Urinary bladder (tissue), 4 donors: ENCODE measurements around the gene MRPL48. TPM values are rescaled to one million over a fixed set of nuclear protein-coding genes. Genes with fewer than 3 reads are reported as not detected.
"Not testable (repeated sequence)": the region's sequence is repeated elsewhere in the genome, so short reads cannot be mapped to it uniquely, and the experiment has no call there.

Experiments
- DNase-seq: peaks from one replicate; pipeline ENCODE4 v3.0.0-alpha.2; 2015; ENCODE audit errors: extremely low spot score
- H3K27ac ChIP-seq: one replicate; pipeline ENCODE4 v1.5.1; 2013; ENCODE audit warnings: low read depth, mild to moderate bottlenecking, moderate library complexity
- H3K36me3 ChIP-seq: one replicate; pipeline ENCODE4 v1.6.1; 2013; ENCODE audit warnings: mild to moderate bottlenecking, moderate library complexity; ENCODE audit not compliant: insufficient read depth
- H3K4me1 ChIP-seq: one replicate; pipeline ENCODE4 v1.6.1; 2013; ENCODE audit warnings: mild to moderate bottlenecking, moderate library complexity; ENCODE audit not compliant: insufficient read depth
- H3K4me3 ChIP-seq: one replicate; pipeline ENCODE4 v1.5.1; 2013; ENCODE audit warnings: low read depth, low read length
- WGBS: extraction: QIAGEN DNeasy Blood & Tissue Kit; methylation state at CpG from one replicate; pipeline ENCODE4 v1.1.7; 2013; 5-methylcytosine and 5-hydroxymethylcytosine counted together
- polyA plus RNA-seq: library from polyadenylated mRNA; stranded (reverse); fragments of 200-250 nt; gene quantifications from one replicate; pipeline ENCODE4 v1.2.3, GENCODE V29; 2013
- total RNA-seq: library from RNA; depleted of rRNA; stranded (reverse); fragments of >200 nt; gene quantifications from one replicate; pipeline ENCODE4 v1.2.3, GENCODE V29; 2014
- donor health status: healthy with polysubstance abuse.
- donor health status: healthy.

The MRPL48 gene
- total RNA-seq, result 33.2 TPM
- polyA plus RNA-seq, result 22.3 TPM

DNA sequence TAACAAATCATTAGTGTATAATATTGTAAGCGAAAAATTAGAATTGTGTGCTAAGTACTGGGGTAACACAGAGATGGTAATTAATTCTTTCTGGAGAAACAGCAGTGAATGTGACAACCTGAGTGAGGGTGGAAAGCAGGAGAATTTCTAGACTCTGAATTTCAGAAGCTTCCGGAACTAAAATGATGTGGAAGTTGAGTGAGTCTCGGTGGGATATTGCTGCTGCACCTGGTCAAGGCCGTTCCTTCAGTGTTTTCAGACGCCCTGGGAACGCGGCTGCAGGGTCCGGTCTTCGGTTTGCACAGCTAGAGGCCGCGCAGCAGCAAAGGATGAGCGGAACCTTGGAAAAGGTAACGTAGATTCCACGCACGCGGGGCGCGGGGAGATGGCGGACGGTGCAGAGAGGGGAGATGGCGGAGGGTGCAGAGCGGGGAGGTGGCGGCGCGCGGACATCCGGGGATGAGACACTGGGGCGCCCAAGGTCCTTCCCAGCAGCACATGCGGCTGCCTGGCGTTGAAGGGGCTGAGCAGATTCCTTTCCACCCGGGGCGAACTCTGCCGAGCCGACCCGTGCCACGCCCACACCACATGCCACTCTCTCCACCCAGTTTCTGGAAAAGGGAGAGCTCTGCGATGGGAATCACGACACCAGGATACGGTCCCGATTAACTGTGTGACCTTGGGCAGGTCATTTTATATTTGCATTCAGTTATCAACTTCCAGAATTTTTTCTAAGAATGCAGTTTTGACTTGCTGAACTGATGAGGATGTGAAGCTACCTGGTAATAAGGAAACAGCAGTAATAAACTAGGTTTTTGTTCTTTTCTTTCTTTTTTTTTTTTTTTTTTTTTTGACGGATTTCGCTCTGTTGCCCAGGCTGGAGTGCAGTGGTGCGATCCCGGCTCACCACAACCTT lies at the start of gene MRPL48:
MRPL48 (plus strand) TSS at position 232 of the 916 bp plus-strand sequence; CDS start at position 330, 98 bp downstream.
- Histone ChIP-seq H3K36me3 (no peaks in the 10 kb centered on the region), H3K4me3 (peak within 1 kb of the TSS; percentile 52), H3K27ac (peak within 1 kb of the TSS; percentile 75), H3K4me1 (no peaks in the 10 kb centered on the region)
- 6% methylated on average over 44 of the region's 44 CpGs for WGBS
- peak; percentile 76 for DNase-seq

DNA sequence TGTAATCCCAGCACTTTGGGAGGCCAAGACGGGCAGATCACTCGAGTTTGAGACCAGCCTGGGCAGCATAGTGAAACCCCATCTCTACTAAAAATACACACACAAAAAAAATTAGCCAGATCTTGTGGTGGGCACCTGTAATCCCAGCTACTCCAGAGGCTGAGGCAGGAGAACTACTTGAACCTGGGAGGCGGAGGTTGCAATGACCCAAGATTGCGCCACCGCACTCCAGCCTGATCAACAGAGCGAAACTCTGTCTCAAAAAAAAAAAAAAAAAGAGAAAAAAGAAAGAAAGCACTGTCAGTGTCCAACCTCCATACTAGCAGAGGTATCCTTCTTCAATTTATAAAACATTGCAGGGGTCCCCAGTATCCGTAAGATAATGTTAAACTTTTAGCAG lies 44.6 kb upstream of the MRPL48 start:
- H3K4me3 ChIP-seq, result no peak overlapping the region
- no peak overlapping the region for H3K27ac ChIP-seq
- 97% methylated on average over 7 of the region's 7 CpGs for WGBS
- DNase-seq, result no peak
- no peaks in the 10 kb centered on the region for H3K36me3 ChIP-seq
- H3K4me1 ChIP-seq, result no peaks in the 10 kb centered on the region

DNA sequence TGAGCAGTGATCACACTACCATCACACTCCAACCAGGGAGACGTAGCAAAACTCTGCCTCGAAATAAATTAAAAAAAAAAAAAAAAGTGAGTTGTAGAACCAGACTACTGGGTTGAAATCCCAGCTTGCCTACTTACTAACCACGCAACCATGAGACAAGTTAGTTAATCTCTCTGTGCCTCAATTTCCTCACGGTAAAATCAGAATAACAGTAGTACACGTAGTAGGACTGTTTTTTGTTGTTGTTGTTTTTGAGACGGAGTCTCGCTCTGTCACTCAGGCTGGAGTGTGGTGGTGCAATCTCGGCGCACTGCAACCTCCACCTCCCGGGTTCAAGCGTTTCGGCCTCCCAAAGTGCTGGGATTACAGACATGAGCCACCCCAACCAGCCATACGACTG lies 41.0 kb upstream of the MRPL48 start:
- Histone ChIP-seq H3K4me3 (no peak overlapping the region), H3K4me1 (no peaks in the 10 kb centered on the region), H3K27ac (no peak overlapping the region), H3K36me3 (no peaks in the 10 kb centered on the region)
- no peak for DNase-seq
- WGBS, result 94% methylated on average over 13 of the region's 13 CpGs

DNA sequence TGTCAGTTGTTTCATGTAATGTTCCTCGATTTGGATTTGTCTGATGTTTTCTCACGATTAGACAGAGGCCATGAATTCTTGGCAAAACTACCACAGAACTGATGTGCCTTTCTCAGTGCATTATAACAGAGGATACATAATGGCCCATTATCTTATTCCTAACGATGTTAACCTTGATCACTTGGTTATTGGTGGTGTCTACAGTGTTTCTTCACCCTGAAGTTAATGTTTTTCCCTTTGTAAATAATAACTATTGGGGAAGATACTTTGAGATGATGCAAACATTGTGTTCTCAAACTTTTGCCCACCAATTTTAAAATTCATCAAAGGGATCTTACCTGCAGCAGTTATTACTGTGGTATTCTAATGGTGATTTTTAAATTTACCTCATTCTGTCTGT lies 39.9 kb upstream of the MRPL48 start:
- no peaks in the 10 kb centered on the region for H3K36me3 ChIP-seq
- no peak overlapping the region for H3K4me3 ChIP-seq
- DNase-seq, result no peak
- no peak overlapping the region for H3K27ac ChIP-seq
- H3K4me1 ChIP-seq, result no peaks in the 10 kb centered on the region
- 58% methylated on average over 3 of the region's 3 CpGs for WGBS

DNA sequence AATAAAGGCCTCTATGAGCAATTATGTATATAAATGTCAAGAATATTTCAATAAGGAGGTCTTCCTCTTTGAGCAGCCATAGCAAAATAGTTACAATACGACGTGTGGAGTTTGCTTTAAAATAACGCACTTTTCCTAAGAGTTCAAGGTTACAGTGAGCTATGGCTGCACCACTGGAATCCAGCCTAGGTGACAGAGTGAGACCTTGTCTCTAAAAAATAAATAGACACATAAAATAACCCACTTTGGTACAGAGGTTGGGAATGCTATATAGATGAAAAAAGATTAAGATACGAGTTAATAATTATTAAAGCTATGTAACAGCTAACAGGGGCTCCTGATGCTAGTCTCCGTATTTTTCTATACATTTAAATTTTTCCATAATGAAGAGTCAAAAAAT lies 39.4 kb upstream of the MRPL48 start:
- H3K4me1 ChIP-seq, result no peaks in the 10 kb centered on the region
- H3K4me3 ChIP-seq, result no peak overlapping the region
- H3K27ac ChIP-seq, result no peak overlapping the region
- no peaks in the 10 kb centered on the region for H3K36me3 ChIP-seq
- no peak for DNase-seq
- 90% methylated on average over 5 of the region's 5 CpGs for WGBS

DNA sequence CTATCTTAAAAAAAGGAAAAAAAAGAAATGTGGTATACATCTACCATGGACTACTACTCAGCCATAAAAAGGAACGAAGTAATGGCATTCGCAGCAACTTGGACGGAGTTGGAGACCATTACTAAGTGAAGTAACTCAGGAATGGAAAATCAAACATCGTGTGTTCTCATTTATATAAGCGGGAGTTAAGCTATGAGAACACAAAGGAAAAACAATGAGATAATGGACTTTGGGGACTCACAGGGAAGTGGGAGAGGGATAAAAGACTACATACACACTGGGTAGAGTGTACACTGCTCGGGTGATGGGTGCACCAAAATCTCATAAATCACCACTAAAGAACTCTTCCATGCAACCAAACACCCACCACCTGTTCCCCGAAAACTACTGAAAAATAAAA lies 38.6 kb upstream of the MRPL48 start:
- no peak overlapping the region for H3K27ac ChIP-seq
- no peaks in the 10 kb centered on the region for H3K4me1 ChIP-seq
- no peaks in the 10 kb centered on the region for H3K36me3 ChIP-seq
- no peak overlapping the region for H3K4me3 ChIP-seq
- no peak for DNase-seq
- WGBS, result 91% methylated on average over 7 of the region's 7 CpGs

DNA sequence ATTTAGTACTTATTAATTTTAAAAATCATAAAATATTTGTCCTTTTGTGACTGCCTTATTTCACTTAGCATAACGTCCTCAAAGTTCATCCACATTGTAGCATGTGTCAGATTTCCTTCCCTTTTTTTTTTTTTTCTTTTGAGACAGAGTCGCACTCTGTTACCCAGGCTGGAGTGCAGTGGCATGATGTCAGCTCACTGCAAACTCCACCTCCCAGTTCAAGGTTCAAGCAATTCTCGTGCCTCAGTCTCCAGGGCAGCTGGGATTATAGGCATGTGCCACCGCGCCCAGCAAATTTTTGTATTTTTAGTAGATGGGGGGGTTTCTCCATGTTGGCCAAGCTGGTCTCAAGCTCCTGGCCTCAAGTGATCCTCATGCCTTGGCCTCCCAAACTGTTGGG lies 37.4 kb upstream of the MRPL48 start:
- no peak overlapping the region for H3K4me3 ChIP-seq
- WGBS, result 80% methylated on average over 5 of the region's 5 CpGs
- no peaks in the 10 kb centered on the region for H3K4me1 ChIP-seq
- no peak for DNase-seq
- H3K27ac ChIP-seq, result no peak overlapping the region
- no peaks in the 10 kb centered on the region for H3K36me3 ChIP-seq

DNA sequence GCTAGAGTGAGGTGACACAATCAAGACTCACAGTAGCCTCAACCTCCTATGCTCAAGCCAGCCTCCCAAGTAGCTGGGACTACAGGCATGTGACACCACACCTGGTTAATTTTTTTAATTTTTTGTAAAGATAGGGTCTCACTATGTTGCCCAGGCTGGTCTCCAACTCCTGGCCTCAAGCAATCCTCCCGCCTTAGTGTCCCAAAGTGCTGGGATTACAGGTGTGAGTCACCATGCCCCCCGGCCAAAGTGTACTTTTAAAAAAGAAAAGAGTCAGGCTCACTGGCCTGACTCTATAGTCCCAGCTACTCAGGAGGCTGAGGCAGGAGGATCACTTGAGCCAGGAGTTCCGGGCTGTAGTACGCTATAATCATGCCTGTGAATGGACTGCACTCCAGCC lies 36.8 kb upstream of the MRPL48 start:
- H3K27ac ChIP-seq, H3K4me1 ChIP-seq, DNase-seq, H3K36me3 ChIP-seq, H3K4me3 ChIP-seq: not testable (repeated sequence)
- 98% methylated on average over 4 of the region's 4 CpGs for WGBS

DNA sequence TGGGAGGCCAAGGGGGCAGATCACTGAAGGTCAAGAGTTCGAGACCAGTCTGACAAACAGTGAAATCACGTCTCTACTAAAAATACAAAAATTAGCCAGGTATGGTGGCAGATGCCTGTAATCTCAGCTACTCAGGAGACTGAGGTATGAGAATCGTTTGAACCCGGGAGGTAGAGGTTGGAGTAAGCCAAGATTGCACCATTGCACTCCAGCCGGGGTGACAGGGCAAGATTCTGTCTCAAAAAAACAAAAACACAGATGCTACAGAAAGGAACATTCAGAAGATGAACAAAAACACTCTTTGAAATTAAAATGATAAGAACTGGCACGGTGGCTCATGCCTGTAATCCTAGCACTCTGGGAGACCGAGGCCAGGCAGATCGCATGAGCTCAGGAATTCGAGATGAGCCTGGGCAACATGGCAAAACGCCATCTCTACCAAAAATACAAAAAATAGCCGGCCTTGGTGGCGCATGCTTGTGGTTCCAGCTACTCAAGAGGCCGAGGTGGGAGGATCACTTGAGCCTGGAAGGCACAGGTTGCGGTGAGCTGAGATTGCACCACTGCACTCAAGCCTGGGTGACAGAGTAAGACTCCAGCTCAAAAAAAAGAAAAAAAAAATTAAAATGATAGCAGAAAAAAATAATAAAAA lies 35.3 kb upstream of the MRPL48 start:
- WGBS, result 84% methylated on average over 14 of the region's 14 CpGs
- Histone ChIP-seq H3K4me1 (peaks cover 1% of the 10 kb centered on the region), H3K36me3 (no peaks in the 10 kb centered on the region), H3K4me3 (no peak overlapping the region), H3K27ac (no peak overlapping the region)
- no peak for DNase-seq

DNA sequence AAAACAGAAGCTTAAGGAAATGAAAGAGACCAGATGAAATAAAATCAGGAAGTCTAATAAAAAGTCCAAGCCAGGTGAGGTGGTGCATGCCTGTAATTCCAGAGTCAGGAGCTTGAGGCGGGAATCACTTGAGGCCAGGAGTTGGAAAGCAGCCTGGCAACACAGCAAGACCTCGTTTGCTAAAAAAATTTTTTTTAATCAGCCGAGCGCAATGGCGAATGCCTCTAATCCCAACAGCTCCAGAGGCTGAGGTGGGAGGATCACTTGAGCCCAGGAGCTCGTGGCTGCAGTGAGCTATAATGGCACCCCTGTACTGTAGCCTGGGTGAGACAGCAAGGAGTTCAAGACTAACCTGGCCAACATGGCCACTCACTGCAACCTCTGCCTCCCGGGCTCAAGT lies 34.8 kb upstream of the MRPL48 start:
- H3K4me3 ChIP-seq, result no peak overlapping the region
- WGBS, result 78% methylated on average over 7 of the region's 7 CpGs
- no peaks in the 10 kb centered on the region for H3K36me3 ChIP-seq
- H3K4me1 ChIP-seq, result peaks cover 1% of the 10 kb centered on the region
- DNase-seq, result no peak
- H3K27ac ChIP-seq, result no peak overlapping the region

DNA sequence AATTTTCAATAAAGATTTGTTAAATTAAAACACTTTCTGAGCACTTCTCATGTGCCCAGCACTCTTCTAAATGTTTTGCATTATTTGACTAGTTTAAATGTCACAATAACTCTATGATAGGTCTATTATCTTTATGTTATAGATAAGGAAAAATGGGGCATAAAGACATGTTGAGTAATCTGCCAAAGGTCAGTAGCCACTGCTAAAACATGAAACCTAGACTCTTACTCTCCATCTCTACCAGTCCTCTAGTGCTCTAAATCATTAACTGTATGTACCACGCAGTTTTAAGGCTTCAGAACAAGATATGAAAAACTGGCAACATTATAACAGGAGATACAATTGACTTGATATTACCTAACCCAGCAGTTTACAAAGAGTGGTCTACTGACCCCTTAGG lies 33.7 kb upstream of the MRPL48 start:
- Histone ChIP-seq H3K4me3 (no peak overlapping the region), H3K27ac (no peak overlapping the region), H3K36me3 (no peaks in the 10 kb centered on the region), H3K4me1 (peaks cover 1% of the 10 kb centered on the region)
- WGBS, result 86% methylated on average over 1 of the region's 1 CpG
- DNase-seq, result no peak

DNA sequence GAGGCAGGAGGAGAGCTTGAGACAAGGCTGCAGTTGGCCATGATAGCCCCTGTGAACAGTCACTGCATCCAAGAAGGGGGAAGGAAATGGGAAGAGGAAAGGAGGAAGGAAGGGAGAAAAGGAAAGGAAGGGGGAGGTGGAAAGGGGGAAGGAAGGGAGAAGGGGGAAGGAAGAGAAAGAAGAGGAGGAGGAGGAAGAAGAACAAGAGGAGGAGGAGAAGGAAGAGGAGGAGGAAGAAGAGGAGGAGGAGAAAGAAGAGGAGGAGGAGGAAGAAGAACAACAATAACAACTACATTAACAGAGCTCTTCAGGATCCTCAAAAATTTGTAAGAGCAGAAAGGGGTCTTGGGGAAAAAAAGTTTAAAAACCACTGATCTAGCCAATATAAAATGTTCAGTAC lies 32.0 kb upstream of the MRPL48 start:
- Histone ChIP-seq H3K36me3 (no peaks in the 10 kb centered on the region), H3K27ac (no peak overlapping the region), H3K4me3 (no peak overlapping the region), H3K4me1 (peaks cover 1% of the 10 kb centered on the region)
- no peak for DNase-seq

DNA sequence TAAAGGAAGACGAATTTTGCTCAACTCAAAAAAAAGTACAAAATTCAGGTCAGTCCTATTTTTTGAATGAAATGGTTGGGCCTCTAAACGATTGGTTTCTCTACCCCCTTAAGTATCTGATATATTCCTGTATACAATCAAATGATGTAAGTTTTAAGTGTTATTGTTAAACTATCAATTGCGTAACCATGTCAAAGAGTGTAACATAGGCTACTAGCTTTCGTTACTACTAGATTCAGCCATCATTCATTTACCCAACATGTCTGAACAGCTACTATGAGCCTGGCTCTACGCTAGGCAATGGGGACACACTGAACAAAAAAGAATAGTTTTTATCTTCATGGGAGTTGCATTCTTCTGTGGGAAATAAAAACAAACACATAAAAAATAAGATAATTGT lies 30.1 kb upstream of the MRPL48 start:
- 86% methylated on average over 5 of the region's 5 CpGs for WGBS
- H3K4me1 ChIP-seq, result peaks cover 1% of the 10 kb centered on the region
- H3K4me3 ChIP-seq, result no peak overlapping the region
- DNase-seq, result no peak
- no peaks in the 10 kb centered on the region for H3K36me3 ChIP-seq
- no peak overlapping the region for H3K27ac ChIP-seq

DNA sequence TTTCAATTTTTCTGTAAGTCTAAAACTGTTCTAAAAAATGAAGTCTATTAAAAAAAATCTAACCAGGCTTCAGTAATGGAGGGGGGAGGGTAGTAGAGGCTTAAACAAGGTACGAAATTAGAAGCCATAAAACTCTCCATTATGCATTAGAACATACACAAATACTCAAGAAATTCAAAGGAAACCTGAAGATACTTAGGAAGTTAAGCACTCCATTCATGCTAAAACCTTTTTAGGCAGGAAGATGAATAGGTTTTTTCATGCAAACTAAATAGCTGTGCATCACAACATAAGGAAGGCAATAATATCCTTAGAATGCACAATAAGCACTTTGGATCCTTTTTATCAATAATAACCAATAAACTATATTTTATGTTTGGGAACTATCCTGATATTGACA lies 29.2 kb upstream of the MRPL48 start:
- Histone ChIP-seq H3K4me3 (no peak overlapping the region), H3K36me3 (no peaks in the 10 kb centered on the region), H3K4me1 (peaks cover 1% of the 10 kb centered on the region), H3K27ac (no peak overlapping the region)
- 34% methylated on average over 1 of the region's 1 CpG for WGBS
- no peak for DNase-seq
